GM18951 (cell line): ENCODE results near the gene GNG7.

Experiments used
- POLR2A ChIP-seq: IDR thresholded peaks from 4 replicates; pipeline ENCODE4 v1.6.1; 2011; ENCODE audit warnings: mild to moderate bottlenecking; ENCODE audit not compliant: insufficient read length, insufficient read depth; ENCODE audit errors: extremely low read depth
- in situ Hi-C: fragments of 300-500 bp; cut with MboI; formaldehyde crosslinking; loops from one replicate; pipeline ENCODE4 v1.12.0; 2022; ENCODE audit warnings: low sequenced_read_pairs, mixed read lengths, inconsistent platforms; ENCODE audit not compliant: unreplicated experiment

The GNG7 gene

DNA sequence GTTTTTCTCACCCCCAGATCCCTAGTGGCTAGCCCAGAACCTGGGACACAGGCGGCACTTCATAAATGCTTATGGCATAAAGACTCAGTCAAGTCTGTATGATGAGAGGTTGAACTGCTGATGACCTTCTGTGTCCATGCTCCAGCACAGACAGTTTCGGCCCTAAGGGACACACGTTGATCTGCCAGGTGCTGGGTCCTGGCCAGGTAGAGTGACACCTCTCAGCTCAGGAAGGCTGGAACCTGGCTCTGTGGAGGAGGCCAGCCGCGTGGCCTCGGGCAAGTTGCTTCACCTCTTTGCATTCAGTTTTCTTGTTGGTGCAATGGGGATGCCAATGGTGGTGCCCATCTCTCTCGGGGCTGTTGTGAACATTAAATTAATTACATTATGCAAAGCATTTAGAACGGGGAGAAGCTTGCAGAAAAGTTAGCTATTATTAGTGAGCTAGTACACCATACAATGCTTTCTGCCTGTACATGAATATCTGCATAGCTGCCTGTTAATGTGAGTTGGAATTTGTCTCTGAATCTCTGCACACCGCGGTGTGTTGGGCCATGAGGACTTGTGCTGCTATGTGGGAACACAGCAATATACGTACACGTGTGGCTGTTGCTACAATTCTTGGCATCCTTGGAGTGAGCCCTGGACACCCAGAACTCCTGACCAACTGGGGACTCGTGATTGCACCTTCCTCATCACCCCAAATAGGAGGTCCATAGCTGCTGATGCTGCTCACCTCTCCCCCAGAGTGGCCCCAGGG is 218.1 kb downstream of the GNG7 start:
- in situ Hi-C loops, result no loop called here

DNA sequence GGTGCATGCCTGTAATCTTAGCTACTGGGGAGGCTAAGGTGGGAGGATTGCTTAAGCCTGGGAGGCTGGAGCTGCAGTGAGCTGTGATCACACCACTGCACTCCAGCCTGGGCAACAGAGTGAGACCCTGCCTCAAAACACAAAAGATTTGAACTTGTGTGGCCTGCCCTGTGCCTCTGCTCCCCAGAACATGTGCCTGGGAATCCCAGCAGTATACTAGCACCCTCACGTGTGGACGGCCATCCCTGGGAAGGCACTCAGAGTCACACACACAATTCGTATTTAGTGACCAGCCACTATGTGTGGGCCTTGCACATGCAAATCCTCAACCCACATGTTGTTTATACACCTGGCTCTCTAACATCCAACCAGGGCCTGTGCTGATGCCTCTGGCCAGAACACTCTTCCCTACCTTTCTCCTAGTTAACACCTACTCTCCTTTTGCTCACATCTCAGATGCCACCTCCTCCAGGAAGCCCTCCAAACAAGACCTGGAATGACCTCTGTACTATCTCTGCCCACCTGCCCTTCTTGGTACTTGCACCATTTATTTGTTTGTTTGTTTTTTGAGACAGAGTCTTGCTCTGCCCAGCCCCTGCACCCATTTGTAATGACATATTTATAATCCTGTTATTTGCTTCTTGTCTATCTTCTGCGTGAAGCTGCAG is 218.9 kb downstream of the GNG7 start:
- TF ChIP-seq POLR2A, result no peak
- in situ Hi-C loops, result no loop called here

More for the DNA sequence above, 218.1 kb downstream of the GNG7 start:
- TF ChIP-seq POLR2A, result no peak

- in situ Hi-C loops, result no loop called here
- TF ChIP-seq POLR2A, result no peak
Observed at GRCh38 chr19:2483084-2483483, 219.4 kb downstream of the GNG7 start.

- in situ Hi-C loops, result no loop called here
- TF ChIP-seq POLR2A, result no peak
Observed at GRCh38 chr19:2482354-2483038, 220.0 kb downstream of the GNG7 start.

DNA sequence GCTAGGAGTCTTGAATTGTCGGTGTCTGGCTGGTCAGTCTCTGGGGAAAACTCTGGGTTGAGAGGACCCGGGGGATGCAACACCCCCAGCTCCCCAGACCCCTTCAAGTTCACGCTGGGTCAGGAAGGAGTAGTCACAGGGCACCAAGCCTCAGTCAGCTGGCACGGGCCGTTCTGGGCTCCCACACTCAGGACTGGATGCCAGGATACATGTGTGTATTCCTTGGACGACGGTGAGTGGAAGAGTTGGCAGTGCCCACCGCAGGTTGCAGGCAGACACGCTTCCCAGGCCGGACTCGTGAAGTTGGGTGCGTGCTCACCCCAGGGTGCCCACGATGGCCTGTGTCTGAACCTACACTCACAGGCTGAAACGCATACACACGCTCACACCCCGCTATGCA is 221.0 kb downstream of the GNG7 start:
- TF ChIP-seq POLR2A, result no peak
- in situ Hi-C loops, result no loop called here

GRCh38 chr19:2479556-2480194 is 222.8 kb downstream of the GNG7 start:
- in situ Hi-C loops, result loop anchor here (5.0 kb wide), 1 partner anchor 133 kb away; no protein-coding TSS in a partner anchor
- TF ChIP-seq POLR2A, result no peak

DNA sequence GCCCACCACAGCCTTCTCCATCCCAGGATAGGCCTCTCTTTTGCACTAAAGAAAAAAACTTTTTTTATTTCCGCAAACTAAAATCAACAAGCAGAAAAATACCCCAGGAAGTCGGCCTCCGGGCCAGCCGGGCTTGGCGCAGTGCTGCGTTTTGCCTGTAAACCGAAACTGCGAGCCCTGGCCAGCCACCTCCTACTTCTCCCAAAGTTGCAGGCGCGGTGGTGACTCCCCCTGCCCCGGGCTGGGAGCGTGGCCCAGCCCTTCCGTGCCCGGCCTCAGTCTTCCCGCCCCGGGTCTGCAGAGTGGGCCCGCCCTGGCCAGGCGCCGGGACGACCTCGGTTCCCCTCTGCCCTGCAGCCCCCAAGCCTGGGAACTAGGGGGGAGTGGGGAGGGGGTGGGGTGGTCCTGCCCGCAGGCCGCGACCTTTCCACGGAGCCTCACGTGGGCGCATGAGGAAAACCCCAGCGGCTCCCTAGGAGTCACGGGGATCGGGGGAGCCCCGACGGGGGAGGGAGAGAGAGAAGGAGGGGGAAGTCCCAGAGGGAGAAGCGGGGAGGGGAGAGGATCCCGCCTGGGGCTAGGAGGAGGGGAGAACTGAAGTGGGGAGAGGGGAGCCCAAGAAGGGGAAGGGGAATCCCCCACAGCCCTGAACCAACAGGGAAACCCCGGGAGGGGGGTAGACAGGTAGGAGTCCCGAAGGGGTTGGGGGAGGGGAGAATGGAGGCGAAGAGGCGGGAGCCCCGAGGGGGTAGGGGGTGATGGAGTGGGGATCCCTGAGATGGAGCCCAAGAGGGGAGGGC is 223.5 kb downstream of the GNG7 start:
- in situ Hi-C loops, result loop anchor here (5.0 kb wide), 1 partner anchor 133 kb away; no protein-coding TSS in a partner anchor
- peak; percentile 58 for TF ChIP-seq POLR2A

DNA sequence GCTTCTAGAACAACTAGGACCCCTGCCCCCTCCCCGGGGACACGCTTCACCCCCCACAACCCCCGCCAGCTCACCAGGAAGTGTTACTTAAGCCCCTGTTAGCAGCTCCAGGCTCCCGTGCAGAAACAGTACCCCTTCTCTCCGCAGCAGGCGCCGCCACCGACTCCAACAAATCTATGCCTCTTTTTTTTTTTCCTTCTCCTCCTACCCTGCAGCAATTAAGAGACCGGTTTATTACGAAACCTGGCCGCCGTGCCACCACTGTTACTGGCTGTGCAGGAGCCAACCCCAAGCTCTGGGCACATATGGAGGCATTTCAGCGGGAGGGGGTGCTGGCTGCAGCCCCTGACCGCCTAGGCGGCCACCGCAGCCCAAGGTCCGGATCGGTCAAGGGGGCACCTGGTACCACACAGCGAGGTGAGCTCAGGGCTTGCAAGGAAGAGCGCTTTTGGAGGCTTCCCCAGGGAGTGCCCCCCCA is 224.2 kb downstream of the GNG7 start:
- in situ Hi-C loops, result loop anchor here (5.0 kb wide), 1 partner anchor 134 kb away; no protein-coding TSS in a partner anchor
- TF ChIP-seq POLR2A, result no peak

DNA sequence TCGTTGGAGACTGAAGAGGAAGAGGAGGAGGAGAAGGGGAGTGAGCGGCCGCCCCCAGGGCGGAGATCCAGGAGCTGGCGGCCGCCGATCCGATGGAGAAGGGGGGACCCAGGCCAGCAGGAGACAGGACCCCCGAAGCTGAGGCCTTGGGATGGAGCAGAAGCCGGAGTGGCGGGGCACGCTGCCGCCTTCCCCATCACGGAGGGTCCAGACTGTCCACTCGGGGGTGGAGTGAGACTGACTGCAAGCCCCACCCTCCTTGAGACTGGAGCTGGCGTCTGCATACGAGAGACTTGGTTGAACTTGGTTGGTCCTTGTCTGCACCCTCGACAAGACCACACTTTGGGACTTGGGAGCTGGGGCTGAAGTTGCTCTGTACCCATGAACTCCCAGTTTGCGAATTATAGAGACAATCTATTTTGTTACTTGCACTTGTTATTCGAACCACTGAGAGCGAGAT is 224.7 kb downstream of the GNG7 start:
- in situ Hi-C loops, result loop anchor here (5.0 kb wide), 1 partner anchor 135 kb away; no protein-coding TSS in a partner anchor
- TF ChIP-seq POLR2A, result peak; percentile 17

DNA sequence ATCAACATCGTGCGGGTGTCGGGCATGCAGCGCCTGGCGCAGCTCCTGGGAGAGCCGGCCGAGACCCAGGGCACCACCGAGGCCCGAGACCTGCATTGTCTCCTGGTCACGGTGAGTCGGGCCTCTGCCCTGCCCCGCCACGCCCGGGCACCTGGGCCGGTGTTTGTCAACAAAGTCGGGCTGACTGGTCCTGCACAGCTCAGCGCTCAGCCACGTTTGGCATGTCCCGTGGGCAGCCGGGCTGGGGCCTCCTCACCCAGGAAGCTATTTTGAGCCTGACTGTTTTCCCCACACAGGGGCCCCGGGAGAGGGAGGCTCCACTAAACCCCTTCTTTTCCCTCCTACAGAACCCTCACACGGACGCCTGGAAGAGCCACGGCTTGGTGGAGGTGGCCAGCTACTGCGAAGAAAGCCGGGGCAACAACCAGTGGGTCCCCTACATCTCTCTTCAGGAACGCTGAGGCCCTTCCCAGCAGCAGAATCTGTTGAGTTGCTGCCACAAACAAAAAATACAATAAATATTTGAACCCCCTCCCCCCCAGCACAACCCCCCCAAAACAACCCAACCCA is 225.3 kb downstream of the GNG7 start:
- TF ChIP-seq POLR2A, result no peak
- in situ Hi-C loops, result loop anchor here (5.0 kb wide), 1 partner anchor 135 kb away; no protein-coding TSS in a partner anchor

DNA sequence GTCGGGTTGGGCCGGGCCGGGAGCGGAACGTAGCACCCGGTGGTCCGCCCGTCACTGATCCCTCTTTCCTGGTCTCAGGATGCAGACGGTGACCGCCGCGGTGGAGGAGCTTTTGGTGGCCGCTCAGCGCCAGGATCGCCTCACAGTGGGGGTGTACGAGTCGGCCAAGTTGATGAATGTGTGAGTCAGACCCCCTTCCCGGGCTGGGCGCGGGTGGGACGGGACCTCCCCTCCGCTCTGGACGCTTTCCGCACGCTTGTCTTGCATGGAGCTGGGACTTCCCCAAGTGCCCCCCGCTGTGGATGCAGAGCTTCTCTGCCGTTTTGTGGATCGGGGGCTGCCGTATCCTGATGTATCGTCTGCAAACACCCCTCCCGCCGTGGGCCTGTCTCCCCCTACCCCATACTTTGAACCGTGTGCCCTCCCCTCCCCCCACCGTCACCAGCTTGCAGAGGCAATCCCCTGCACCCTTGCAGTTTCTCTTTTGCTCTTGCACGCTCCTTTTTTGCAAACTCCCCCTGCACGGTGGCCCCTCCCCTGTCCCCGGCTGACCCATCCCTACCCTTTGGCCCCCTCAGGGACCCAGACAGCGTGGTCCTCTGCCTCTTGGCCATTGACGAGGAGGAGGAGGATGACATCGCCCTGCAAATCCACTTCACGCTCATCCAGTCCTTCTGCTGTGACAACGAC is 225.9 kb downstream of the GNG7 start:
- in situ Hi-C loops, result loop anchor here (5.0 kb wide), 1 partner anchor 136 kb away; no protein-coding TSS in a partner anchor
- no peak for TF ChIP-seq POLR2A

- TF ChIP-seq POLR2A, result peak; percentile 100
- in situ Hi-C loops, result loop anchor here (5.0 kb wide), 1 partner anchor 136 kb away; no protein-coding TSS in a partner anchor
Observed at GRCh38 chr19:2475702-2476450, 226.6 kb downstream of the GNG7 start, which contains the start of gene GADD45B. Gene GADD45B, plus strand, starts transcription at chr19:2476127. Its CDS starts 232 bp downstream, at chr19:2476359.
